ENCODE measurements around the gene TMEM63C. TPM values are rescaled to one million over a fixed set of nuclear protein-coding genes. Genes with fewer than 3 reads are reported as not detected.

Gene TMEM63C

DNA sequence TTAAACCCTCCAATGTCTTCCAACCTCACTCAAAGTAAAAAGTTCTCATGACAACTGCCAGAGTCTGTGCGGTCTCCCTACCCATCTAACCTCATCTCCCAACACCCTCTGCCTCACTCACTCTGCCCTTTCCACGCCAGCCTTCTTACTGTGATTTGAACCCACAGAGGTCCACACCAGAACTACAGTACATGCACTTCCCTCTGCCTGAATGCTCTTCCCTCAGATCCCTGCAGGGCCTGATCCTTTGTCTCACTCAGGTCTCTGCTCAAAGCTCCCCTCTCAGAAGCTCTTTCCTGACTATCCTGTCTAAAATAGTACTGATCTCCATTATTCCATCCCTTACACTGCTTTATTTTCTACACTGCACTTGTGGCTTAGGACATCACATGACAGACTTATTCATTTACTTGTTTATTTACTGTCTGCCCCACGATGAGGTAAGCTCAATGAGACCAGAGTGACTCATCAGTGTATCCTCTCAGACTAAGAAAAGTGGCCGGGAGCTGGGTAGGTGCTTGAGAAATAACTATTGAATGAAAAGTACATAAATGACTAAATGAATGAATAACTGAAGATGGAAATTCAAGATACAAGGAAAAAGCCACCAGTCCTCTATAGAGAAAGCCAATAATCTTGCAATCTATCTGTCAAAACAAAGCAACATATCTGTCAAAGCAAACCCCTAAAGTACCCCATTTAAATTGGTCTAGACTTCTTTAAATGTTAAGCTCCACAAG, 122.0 kb downstream of the TMEM63C start:
- Histone ChIP-seq H3K9ac (ENCODE audit: low read length) (peak overlapping the region; percentile 27), H3K4me1 (ENCODE audit: control insufficient read depth, low read depth, low read length) (peaks cover 2% of the 10 kb centered on the region), H3K4me3 (ENCODE audit: low read length) (no peak overlapping the region), H3K36me3 (ENCODE audit: control insufficient read depth, insufficient read depth, low read length) (peaks cover 3% of the 10 kb centered on the region), H3K56ac (ENCODE audit: low read length) (peak overlapping the region; percentile 62), H3K23ac (ENCODE audit: low read length) (no peak overlapping the region), H2BK120ac (ENCODE audit: low read depth, low read length) (no peak overlapping the region), H3K27me3 (ENCODE audit: insufficient read depth, low read length, poor library complexity) (no peaks in the 10 kb centered on the region), H4K8ac (ENCODE audit: low read depth, low read length) (no peak overlapping the region), H2BK15ac (replicated peaks; ENCODE audit: low read depth) (no peak overlapping the region), H2BK5ac (ENCODE audit: low read length) (no peak overlapping the region), H3K79me2 (ENCODE audit: control insufficient read depth, insufficient read depth, low read length) (no peaks in the 10 kb centered on the region), H4K5ac (ENCODE audit: low read length) (no peak overlapping the region), H3K27ac (ENCODE audit: low read depth, low read length) (peak overlapping the region; percentile 9), H2AK5ac (ENCODE audit: low read length) (no peak overlapping the region), H3K18ac (ENCODE audit: low read length) (no peak overlapping the region), H3K4ac (ENCODE audit: low read depth, low read length) (no peak overlapping the region), H3K4me2 (ENCODE audit: low read length) (no peak overlapping the region), H3K79me1 (ENCODE audit: low read length) (no peaks in the 10 kb centered on the region)
- WGBS (ENCODE audit: extremely low coverage, insufficient coverage, low lambda C conversion rate) = no CpG with 5 or more reads among the region's 4 CpGs
- DNase-seq = peak; percentile 86

DNA sequence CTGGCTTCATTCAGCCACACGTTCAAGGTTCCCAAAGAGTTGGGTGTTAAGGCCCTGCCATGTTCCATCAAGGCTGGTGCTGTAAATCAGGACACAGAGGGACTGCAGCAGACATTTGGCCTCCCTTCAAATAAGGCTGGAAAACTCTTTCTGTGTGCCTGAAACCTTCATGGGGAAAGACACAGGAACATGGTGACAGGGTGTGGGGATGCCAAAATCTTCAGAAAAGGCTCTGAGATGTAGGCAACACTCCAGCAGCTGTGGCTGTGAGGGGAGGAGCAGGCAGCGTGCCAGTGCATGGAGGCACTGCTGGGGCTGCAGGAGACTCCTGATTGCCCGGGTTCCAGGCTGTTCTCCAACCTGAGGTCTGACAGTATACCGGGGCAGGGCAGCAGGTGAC, 124.1 kb downstream of the TMEM63C start:
- H2BK5ac ChIP-seq (ENCODE audit: low read length) = no peak overlapping the region
- H3K4me1 ChIP-seq (ENCODE audit: control insufficient read depth, low read depth, low read length) = peaks cover 2% of the 10 kb centered on the region
- H3K18ac ChIP-seq (ENCODE audit: low read length) = no peak overlapping the region
- H2BK120ac ChIP-seq (ENCODE audit: low read depth, low read length) = no peak overlapping the region
- H3K23ac ChIP-seq (ENCODE audit: low read length) = no peak overlapping the region
- H4K8ac ChIP-seq (ENCODE audit: low read depth, low read length) = no peak overlapping the region
- H3K79me1 ChIP-seq (ENCODE audit: low read length) = no peaks in the 10 kb centered on the region
- no peak overlapping the region for H2AK5ac ChIP-seq (ENCODE audit: low read length)
- H3K4me3 ChIP-seq (ENCODE audit: low read length) = no peak overlapping the region
- DNase-seq = no peak
- no peak overlapping the region for H3K4ac ChIP-seq (ENCODE audit: low read depth, low read length)
- H3K79me2 ChIP-seq (ENCODE audit: control insufficient read depth, insufficient read depth, low read length) = no peaks in the 10 kb centered on the region
- H4K5ac ChIP-seq (ENCODE audit: low read length) = no peak overlapping the region
- no peak overlapping the region for H3K9ac ChIP-seq (ENCODE audit: low read length)
- H2BK15ac ChIP-seq (replicated peaks; ENCODE audit: low read depth) = no peak overlapping the region
- no CpG with 5 or more reads among the region's 4 CpGs for WGBS (ENCODE audit: extremely low coverage, insufficient coverage, low lambda C conversion rate)
- H3K27me3 ChIP-seq (ENCODE audit: insufficient read depth, low read length, poor library complexity) = no peaks in the 10 kb centered on the region
- no peak overlapping the region for H3K56ac ChIP-seq (ENCODE audit: low read length)
- peaks cover 3% of the 10 kb centered on the region for H3K36me3 ChIP-seq (ENCODE audit: control insufficient read depth, insufficient read depth, low read length)
- H3K27ac ChIP-seq (ENCODE audit: low read depth, low read length) = no peak overlapping the region
- H3K4me2 ChIP-seq (ENCODE audit: low read length) = no peak overlapping the region

DNA sequence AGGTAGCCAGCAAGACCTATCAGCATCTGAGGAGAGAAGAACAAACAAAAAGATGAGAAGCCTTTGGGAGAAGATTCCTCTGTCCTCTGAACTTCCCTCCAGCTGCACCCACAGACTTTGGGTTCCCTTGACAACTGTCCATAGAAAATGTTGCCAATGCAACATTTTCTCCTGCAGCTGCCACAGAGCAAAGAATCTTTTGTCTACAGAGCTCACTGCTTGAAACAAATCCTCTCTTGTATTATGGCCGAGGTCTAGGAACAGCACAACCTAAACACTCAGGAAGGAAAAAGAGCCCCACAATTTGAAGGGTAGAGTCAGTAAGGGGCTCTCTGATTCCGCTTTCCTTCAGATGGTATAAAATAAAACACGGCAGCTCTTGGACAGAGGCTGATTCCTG, 124.8 kb downstream of the TMEM63C start:
- WGBS (ENCODE audit: extremely low coverage, insufficient coverage, low lambda C conversion rate) = no CpG with 5 or more reads among the region's 3 CpGs
- Histone ChIP-seq H3K56ac (ENCODE audit: low read length) (no peak overlapping the region), H4K5ac (ENCODE audit: low read length) (no peak overlapping the region), H2BK15ac (replicated peaks; ENCODE audit: low read depth) (no peak overlapping the region), H3K79me1 (ENCODE audit: low read length) (peaks cover 2% of the 10 kb centered on the region), H2AK5ac (ENCODE audit: low read length) (no peak overlapping the region), H3K23ac (ENCODE audit: low read length) (no peak overlapping the region), H4K8ac (ENCODE audit: low read depth, low read length) (no peak overlapping the region), H2BK5ac (ENCODE audit: low read length) (no peak overlapping the region), H3K27ac (ENCODE audit: low read depth, low read length) (no peak overlapping the region), H3K27me3 (ENCODE audit: insufficient read depth, low read length, poor library complexity) (no peaks in the 10 kb centered on the region), H2BK120ac (ENCODE audit: low read depth, low read length) (no peak overlapping the region), H3K4ac (ENCODE audit: low read depth, low read length) (no peak overlapping the region), H3K4me2 (ENCODE audit: low read length) (no peak overlapping the region), H3K18ac (ENCODE audit: low read length) (no peak overlapping the region), H3K4me3 (ENCODE audit: low read length) (no peak overlapping the region), H3K9ac (ENCODE audit: low read length) (no peak overlapping the region), H3K4me1 (ENCODE audit: control insufficient read depth, low read depth, low read length) (peaks cover 2% of the 10 kb centered on the region), H3K79me2 (ENCODE audit: control insufficient read depth, insufficient read depth, low read length) (no peaks in the 10 kb centered on the region), H3K36me3 (ENCODE audit: control insufficient read depth, insufficient read depth, low read length) (peaks cover 3% of the 10 kb centered on the region)
- DNase-seq = no peak

DNA sequence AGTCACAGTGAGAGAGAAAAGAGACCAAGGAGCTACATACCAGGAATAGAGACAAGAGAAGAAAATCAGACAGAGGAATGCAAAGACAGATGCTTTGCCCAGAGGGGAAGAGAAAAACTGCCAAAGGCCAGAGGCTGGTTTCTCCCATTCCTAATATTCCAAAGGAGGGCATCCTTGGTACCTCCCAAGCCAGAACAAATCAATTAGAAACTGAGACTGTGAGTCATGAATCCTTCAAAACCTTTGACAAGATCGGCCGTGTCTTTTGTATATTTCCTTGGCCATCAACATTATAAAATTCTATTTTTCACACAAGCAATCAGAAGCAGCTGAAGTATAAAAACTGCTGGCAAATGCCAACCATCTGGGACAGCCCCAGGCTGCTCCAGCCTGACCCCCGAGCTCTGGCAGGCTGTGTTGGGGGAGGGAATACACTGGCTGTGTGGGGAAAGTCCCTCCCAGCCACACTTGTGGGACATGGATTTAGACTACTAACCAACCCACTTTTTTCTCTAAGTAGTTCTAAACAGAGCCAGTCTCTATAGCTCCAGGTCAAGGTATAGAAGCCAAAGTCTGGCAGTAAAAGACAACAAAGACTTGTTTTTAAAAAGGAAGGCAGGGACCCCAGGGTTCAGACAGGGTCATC, 125.4 kb downstream of the TMEM63C start:
- H3K4me3 ChIP-seq (ENCODE audit: low read length) = no peak overlapping the region
- H3K79me2 ChIP-seq (ENCODE audit: control insufficient read depth, insufficient read depth, low read length) = no peaks in the 10 kb centered on the region
- peak overlapping the region; percentile 81 for H3K18ac ChIP-seq (ENCODE audit: low read length)
- peak overlapping the region; percentile 25 for H3K27ac ChIP-seq (ENCODE audit: low read depth, low read length)
- H2AK5ac ChIP-seq (ENCODE audit: low read length) = no peak overlapping the region
- no CpG with 5 or more reads among the region's 3 CpGs for WGBS (ENCODE audit: extremely low coverage, insufficient coverage, low lambda C conversion rate)
- H3K4me1 ChIP-seq (ENCODE audit: control insufficient read depth, low read depth, low read length) = peaks cover 2% of the 10 kb centered on the region
- H3K27me3 ChIP-seq (ENCODE audit: insufficient read depth, low read length, poor library complexity) = no peaks in the 10 kb centered on the region
- H3K4me2 ChIP-seq (ENCODE audit: low read length) = no peak overlapping the region
- H2BK15ac ChIP-seq (replicated peaks; ENCODE audit: low read depth) = no peak overlapping the region
- no peak overlapping the region for H2BK120ac ChIP-seq (ENCODE audit: low read depth, low read length)
- H3K56ac ChIP-seq (ENCODE audit: low read length) = no peak overlapping the region
- DNase-seq = peak; percentile 55
- H3K23ac ChIP-seq (ENCODE audit: low read length) = no peak overlapping the region
- no peak overlapping the region for H3K4ac ChIP-seq (ENCODE audit: low read depth, low read length)
- H4K8ac ChIP-seq (ENCODE audit: low read depth, low read length) = no peak overlapping the region
- no peak overlapping the region for H4K5ac ChIP-seq (ENCODE audit: low read length)
- H3K36me3 ChIP-seq (ENCODE audit: control insufficient read depth, insufficient read depth, low read length) = peaks cover 3% of the 10 kb centered on the region
- peaks cover 6% of the 10 kb centered on the region for H3K79me1 ChIP-seq (ENCODE audit: low read length)
- no peak overlapping the region for H3K9ac ChIP-seq (ENCODE audit: low read length)
- H2BK5ac ChIP-seq (ENCODE audit: low read length) = no peak overlapping the region

Small RNA genes within 50 kb of the gene (small RNA-seq; reads per million reads assigned to genes)
- not detected for gene MIR1260A (ENCODE audit: insufficient read depth)
- not detected for gene RF00421 (ENCODE audit: insufficient read depth)
